ENCODE measurements around the gene EVA1B. TPM values are rescaled to one million over a fixed set of nuclear protein-coding genes. Genes with fewer than 3 reads are reported as not detected.

The EVA1B gene
- total RNA-seq, 1 donor from 2014 or later: 56.6 TPM

DNA sequence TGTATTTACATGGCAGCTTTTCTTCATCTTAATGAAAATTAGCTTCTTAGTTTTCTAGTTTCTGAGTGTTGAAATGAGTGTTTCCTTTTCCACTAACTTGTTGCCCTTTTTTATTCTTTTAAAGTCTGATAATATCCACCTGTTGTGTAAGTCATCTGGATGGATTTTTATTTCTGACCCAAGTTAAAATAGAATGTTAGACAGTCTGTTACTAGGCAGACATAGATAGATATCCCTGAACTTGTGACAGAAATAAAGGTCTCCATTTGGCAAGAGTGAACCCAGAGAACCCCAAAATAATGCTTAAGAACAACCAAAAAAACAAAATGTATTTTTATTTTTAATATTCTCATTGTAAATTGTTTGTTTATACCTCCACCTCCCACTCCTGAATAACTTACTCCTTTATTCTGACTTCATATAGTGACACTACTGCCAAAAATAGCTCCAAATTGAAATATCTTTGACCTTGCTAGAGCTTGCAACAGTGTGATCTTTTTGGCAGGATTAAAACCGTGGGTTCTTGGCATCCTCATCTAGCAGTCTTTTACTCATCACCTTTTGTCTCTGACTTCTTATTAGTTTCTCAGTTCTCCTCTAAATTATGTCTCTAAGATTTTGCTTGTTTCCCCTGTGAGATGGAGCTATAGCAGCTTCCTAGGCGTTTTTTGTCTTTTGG is 44.2 kb downstream of the EVA1B start:
- DNase-seq (ENCODE audit: low read depth): no peak

DNA sequence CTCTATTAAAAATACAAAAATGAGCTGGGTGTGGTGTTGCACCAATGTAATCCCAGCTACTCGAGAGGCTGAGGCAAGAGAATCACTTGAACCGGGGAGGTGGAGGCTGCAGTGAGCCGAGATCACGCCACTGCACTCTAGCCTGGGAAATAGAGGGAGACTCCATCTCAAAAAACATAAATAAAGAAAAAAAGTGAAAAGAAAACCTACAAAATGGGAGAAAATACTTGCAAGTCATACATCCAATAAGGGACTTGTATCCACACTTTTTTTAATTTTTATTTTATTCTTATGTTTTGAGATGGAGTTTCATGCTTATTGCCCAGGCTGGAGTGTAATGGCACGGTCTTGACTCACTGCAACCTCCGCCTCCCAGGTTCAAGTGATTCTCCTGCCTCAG is 46.8 kb downstream of the EVA1B start:
- no peak for DNase-seq (ENCODE audit: low read depth)

DNA sequence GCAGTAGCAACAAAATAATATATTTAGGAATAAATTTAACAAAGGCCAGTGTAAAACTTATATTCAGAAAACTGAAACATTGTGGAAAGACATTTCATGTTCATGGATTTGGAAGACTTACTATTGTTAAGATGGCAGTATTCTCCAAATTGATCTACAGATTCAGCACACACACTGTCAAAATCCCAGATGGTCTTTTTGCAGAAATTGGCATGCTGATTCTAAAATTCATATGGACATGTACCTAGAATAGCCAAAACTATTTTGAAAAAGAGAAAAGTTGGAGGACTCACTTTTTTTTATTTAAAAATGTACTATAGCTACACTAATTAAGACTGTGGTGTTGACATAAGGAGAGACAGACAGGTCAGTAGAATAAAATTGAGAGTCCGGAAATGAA is 49.2 kb downstream of the EVA1B start:
- no peak for DNase-seq (ENCODE audit: low read depth)

DNA sequence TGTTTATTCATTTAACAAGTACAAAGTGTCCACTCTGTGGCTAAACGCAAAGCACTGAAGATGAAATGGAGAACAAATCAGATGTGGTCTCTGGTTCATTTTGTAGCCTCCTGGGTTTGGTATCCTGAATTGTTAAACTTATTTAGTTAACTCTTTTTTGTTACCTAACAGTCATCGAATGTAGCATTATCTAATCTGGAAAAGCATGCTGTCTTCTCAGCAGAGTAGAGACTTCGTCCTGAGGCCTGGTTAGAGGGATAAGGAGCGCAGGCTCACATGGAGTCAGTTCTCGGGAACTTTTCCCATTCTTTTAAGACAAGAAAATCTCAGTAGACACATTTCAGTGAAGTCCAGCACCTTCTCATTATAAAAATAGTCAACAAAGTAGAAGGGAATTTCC is 50.4 kb downstream of the EVA1B start:
- DNase-seq (ENCODE audit: low read depth): no peak

Other genes starting within 250 kb of the EVA1B start
- gene TEKT2, start 239.6 kb downstream of the EVA1B start, total RNA-seq: 0.35 and 1.4 TPM in 2 replicates
- 46.9 and 68.1 TPM in 2 replicates for gene ADPRS, start 234.8 kb downstream of the EVA1B start, total RNA-seq
- gene COL8A2, start 198.4 kb downstream of the EVA1B start, total RNA-seq: 0.69 and 2.7 TPM in 2 replicates
- gene TRAPPC3, start 174.2 kb downstream of the EVA1B start, total RNA-seq: 89.6 and 158 TPM in 2 replicates
- 87.9 and 149 TPM in 2 replicates for gene MAP7D1, start 167.5 kb downstream of the EVA1B start, total RNA-seq
- gene THRAP3, start 99.2 kb downstream of the EVA1B start, total RNA-seq: 130 TPM in 2 replicates
- 2.8 and 6.4 TPM in 2 replicates for gene SH3D21, start 17.3 kb downstream of the EVA1B start, total RNA-seq
- 17.4 and 34.5 TPM in 2 replicates for gene STK40, start 62.3 kb upstream of the EVA1B start, total RNA-seq
- 6.4 and 12.1 TPM in 2 replicates for gene LSM10, start 74.3 kb upstream of the EVA1B start, total RNA-seq
- gene OSCP1, start 126.8 kb upstream of the EVA1B start, total RNA-seq: 14.2 and 21.2 TPM in 2 replicates
- 47.7 and 98.5 TPM in 2 replicates for gene MRPS15, start 140.7 kb upstream of the EVA1B start, total RNA-seq
- 0.15 TPM in 1 of 2 replicates, not detected in the other for gene CSF3R, start 159.3 kb upstream of the EVA1B start, total RNA-seq